ENCODE data around the gene ZNF724.
A peak's percentile ranks its signal among the peaks of the same experiment; 100 is the strongest.
"Not testable (repeated sequence)": the region's sequence is repeated elsewhere in the genome, so short reads cannot be mapped to it uniquely, and the experiment has no call there.

Gene ZNF724

GRCh38 chr19:23263396-23263795, 13.2 kb upstream of the ZNF724 start:
- peak overlapping the region; percentile 8 for H3K27ac Mint-ChIP-seq
- peaks cover 27% of the 10 kb centered on the region for H3K36me3 Mint-ChIP-seq

GRCh38 chr19:23262920-23263319, 12.7 kb upstream of the ZNF724 start:
- ATAC-seq (ENCODE audit: low read depth), result no peak
- Mint-ChIP-seq H3K27me3 (no peaks in the 10 kb centered on the region), H3K4me3 (no peak overlapping the region), H3K4me1 (peaks cover 3% of the 10 kb centered on the region), H3K36me3 (peaks cover 27% of the 10 kb centered on the region), H3K27ac (peak overlapping the region; percentile 8), H3K9me3 (no peaks in the 10 kb centered on the region)
- no peak for DNase-seq (ENCODE audit: low spot score in 2 of 2)

More at GRCh38 chr19:23263396-23263795, 13.2 kb upstream of the ZNF724 start:
- peaks cover 3% of the 10 kb centered on the region for H3K4me1 Mint-ChIP-seq
- no peak overlapping the region for H3K4me3 Mint-ChIP-seq
- no peak for DNase-seq (ENCODE audit: low spot score in 2 of 2)
- no peaks in the 10 kb centered on the region for H3K27me3 Mint-ChIP-seq
- no peaks in the 10 kb centered on the region for H3K9me3 Mint-ChIP-seq
- no peak for ATAC-seq (ENCODE audit: low read depth)

GRCh38 chr19:23261496-23262020, 11.4 kb upstream of the ZNF724 start:
- H3K36me3 Mint-ChIP-seq, result peaks cover 23% of the 10 kb centered on the region
- peak overlapping the region; percentile 46 for H3K27ac Mint-ChIP-seq
- no peak overlapping the region for H3K4me3 Mint-ChIP-seq
- ATAC-seq (ENCODE audit: low read depth) (no peak), DNase-seq (ENCODE audit: low spot score in 2 of 2) (no peak)
- H3K27me3 Mint-ChIP-seq, result no peaks in the 10 kb centered on the region
- H3K9me3 Mint-ChIP-seq, result no peaks in the 10 kb centered on the region
- peaks cover 3% of the 10 kb centered on the region for H3K4me1 Mint-ChIP-seq

- Mint-ChIP-seq H3K4me1 (peaks cover 3% of the 10 kb centered on the region), H3K36me3 (peaks cover 23% of the 10 kb centered on the region), H3K27me3 (no peaks in the 10 kb centered on the region), H3K9me3 (no peaks in the 10 kb centered on the region), H3K27ac (no peak overlapping the region), H3K4me3 (no peak overlapping the region)
- DNase-seq (ENCODE audit: low spot score in 2 of 2), result no peak
- ATAC-seq (ENCODE audit: low read depth), result no peak
Measured at GRCh38 chr19:23260956-23261355, 10.8 kb upstream of the ZNF724 start.

- Mint-ChIP-seq H3K36me3 (peaks cover 23% of the 10 kb centered on the region), H3K4me3 (no peak overlapping the region), H3K27me3 (no peaks in the 10 kb centered on the region), H3K9me3 (no peaks in the 10 kb centered on the region), H3K27ac (no peak overlapping the region), H3K4me1 (peaks cover 3% of the 10 kb centered on the region)
- ATAC-seq (ENCODE audit: low read depth), result no peak
- DNase-seq (ENCODE audit: low spot score in 2 of 2), result no peak
Measured at GRCh38 chr19:23259961-23260360, 9.8 kb upstream of the ZNF724 start.

- no peaks in the 10 kb centered on the region for H3K4me1 Mint-ChIP-seq
- H3K36me3 Mint-ChIP-seq, result peaks cover 11% of the 10 kb centered on the region
- no peak overlapping the region for H3K4me3 Mint-ChIP-seq
- H3K27ac Mint-ChIP-seq, result no peak overlapping the region
- DNase-seq (ENCODE audit: low spot score in 2 of 2), result no peak
- ATAC-seq (ENCODE audit: low read depth), result no peak
- no peaks in the 10 kb centered on the region for H3K27me3 Mint-ChIP-seq
- H3K9me3 Mint-ChIP-seq, result no peaks in the 10 kb centered on the region
Measured at GRCh38 chr19:23255700-23256099, 5.5 kb upstream of the ZNF724 start.

GRCh38 chr19:23254141-23254910, 4.1 kb upstream of the ZNF724 start:
- DNase-seq (ENCODE audit: low spot score in 2 of 2), result no peak
- H3K27me3 Mint-ChIP-seq, result no peaks in the 10 kb centered on the region
- H3K27ac Mint-ChIP-seq, result no peak overlapping the region
- ATAC-seq (ENCODE audit: low read depth), result no peak
- peaks cover 3% of the 10 kb centered on the region for H3K36me3 Mint-ChIP-seq
- H3K9me3 Mint-ChIP-seq, result no peaks in the 10 kb centered on the region
- H3K4me1 Mint-ChIP-seq, result peaks cover 4% of the 10 kb centered on the region
- H3K4me3 Mint-ChIP-seq, result no peak overlapping the region

- not testable (repeated sequence) for H3K27ac Mint-ChIP-seq; H3K36me3 Mint-ChIP-seq; H3K4me1 Mint-ChIP-seq; ATAC-seq (ENCODE audit: low read depth); DNase-seq (ENCODE audit: low spot score in 2 of 2); H3K4me3 Mint-ChIP-seq; H3K9me3 Mint-ChIP-seq; H3K27me3 Mint-ChIP-seq
Measured at GRCh38 chr19:23253256-23253655, 3.1 kb upstream of the ZNF724 start.

GRCh38 chr19:23241419-23241818, 8.8 kb downstream of the ZNF724 start:
- Mint-ChIP-seq H3K4me1 (peaks cover 5% of the 10 kb centered on the region), H3K9me3 (peaks cover 12% of the 10 kb centered on the region), H3K27ac (no peak overlapping the region), H3K4me3 (no peak overlapping the region), H3K36me3 (peaks cover 49% of the 10 kb centered on the region), H3K27me3 (no peaks in the 10 kb centered on the region)
- DNase-seq (ENCODE audit: low spot score in 2 of 2) (no peak), ATAC-seq (ENCODE audit: low read depth) (no peak)

GRCh38 chr19:23222998-23223652, 27.1 kb downstream of the ZNF724 start:
- Mint-ChIP-seq H3K27ac (no peak overlapping the region), H3K4me1 (no peaks in the 10 kb centered on the region), H3K9me3 (peaks cover 16% of the 10 kb centered on the region), H3K36me3 (peaks cover 51% of the 10 kb centered on the region), H3K4me3 (no peak overlapping the region), H3K27me3 (no peaks in the 10 kb centered on the region)
- no peak for DNase-seq (ENCODE audit: low spot score in 2 of 2)
- no peak for ATAC-seq (ENCODE audit: low read depth)

GRCh38 chr19:23203841-23204344, 46.3 kb downstream of the ZNF724 start:
- no peaks in the 10 kb centered on the region for H3K27me3 Mint-ChIP-seq
- H3K27ac Mint-ChIP-seq, result no peak overlapping the region
- no peaks in the 10 kb centered on the region for H3K4me1 Mint-ChIP-seq
- no peak for ATAC-seq (ENCODE audit: low read depth)
- H3K9me3 Mint-ChIP-seq, result peaks cover 6% of the 10 kb centered on the region
- H3K4me3 Mint-ChIP-seq, result no peak overlapping the region
- H3K36me3 Mint-ChIP-seq, result peaks cover 1% of the 10 kb centered on the region
- DNase-seq (ENCODE audit: low spot score in 2 of 2), result no peak

GRCh38 chr19:23190341-23190740, 59.9 kb downstream of the ZNF724 start:
- H3K4me3 Mint-ChIP-seq, result no peak overlapping the region
- no peaks in the 10 kb centered on the region for H3K36me3 Mint-ChIP-seq
- no peak overlapping the region for H3K27ac Mint-ChIP-seq
- no peaks in the 10 kb centered on the region for H3K27me3 Mint-ChIP-seq
- ATAC-seq (ENCODE audit: low read depth) (no peak), DNase-seq (ENCODE audit: low spot score in 2 of 2) (no peak)
- H3K9me3 Mint-ChIP-seq, result peaks cover 2% of the 10 kb centered on the region
- no peaks in the 10 kb centered on the region for H3K4me1 Mint-ChIP-seq

GRCh38 chr19:23183251-23183650, 66.9 kb downstream of the ZNF724 start:
- ATAC-seq (ENCODE audit: low read depth), result no peak
- no peak for DNase-seq (ENCODE audit: low spot score in 2 of 2)
- Mint-ChIP-seq H3K9me3 (peaks cover 12% of the 10 kb centered on the region), H3K27ac (no peak overlapping the region), H3K36me3 (no peaks in the 10 kb centered on the region), H3K4me1 (no peaks in the 10 kb centered on the region), H3K27me3 (no peaks in the 10 kb centered on the region), H3K4me3 (no peak overlapping the region)
